HepG2 (cell line): ENCODE results near the gene TTLL11. TPM values are rescaled to one million over a fixed set of nuclear protein-coding genes. Genes with fewer than 3 reads are reported as not detected.

Experiments used
- ATAC-seq: fragments of 200-7000 bp; cut with Tn5 transposase; 3 replicates; pipeline ENCODE4 v1.9.1; 2020; ENCODE audit warnings: mild to moderate bottlenecking, moderate library complexity
- BruUV-seq: library from RNA; stranded (reverse); fragments of 400-500 nt; replicated peaks from 2 replicates; lab custom pipeline; 2021; lab: Mats Ljungman, UMichigan
- CTCF ChIA-PET: fragments of 300-600 bp; formaldehyde crosslinking; extraction: SDS; loops from one replicate; lab custom pipeline; 2021; ENCODE audit warnings: low total read pairs, inconsistent platforms, low intra/inter-chr PET ratio; lab: Yijun Ruan, JAX
- POLR2A ChIA-PET: fragments of 350-600 bp; sonication (Branson Sonifier 250); formaldehyde crosslinking; loops from one replicate; lab custom pipeline; 2020; ENCODE audit warnings: antibody characterized with exemption, inconsistent platforms; lab: Yijun Ruan, JAX
- DNase-seq: peaks from one replicate; pipeline ENCODE4 v3.0.0-alpha.2; 2015; ENCODE audit warnings: low spot score
- FAIRE-seq: peaks from 3 replicates; lab custom pipeline; 2011; peaks lifted over from hg19 to GRCh38; lab: Jason Lieb, UNC
- H2AFZ ChIP-seq: one replicate; pipeline ENCODE4 v1.6.1; 2011; ENCODE audit warnings: low read length, inconsistent platforms
- H3K27ac ChIP-seq: fragments of 300-600 bp; 3 replicates; pipeline ENCODE4 v1.8.0; 2011; ENCODE audit warnings: mixed run types, mild to moderate bottlenecking, mixed read lengths, low read length, inconsistent platforms; ENCODE audit not compliant: insufficient read depth; ENCODE audit errors: extremely low read length
- H3K27me3 ChIP-seq, 2 experiments: fragments of 200-600 bp in 1 of 2; 2 replicates in 1 of 2; 3 replicates in 1 of 2; pipeline versions ENCODE4 v1.6.0 to v1.8.0; 2011; ENCODE audit warnings: low read length in 2 of 2, mild to moderate bottlenecking in 2 of 2, moderate library complexity in 2 of 2, inconsistent platforms in 1 of 2; ENCODE audit not compliant: insufficient read depth in 2 of 2, control insufficient read depth in 1 of 2
- H3K36me3 ChIP-seq, 2 experiments: fragments of 200-600 bp in 1 of 2; replicated peaks in 1 of 2; 2 replicates in 1 of 2; 3 replicates in 1 of 2; pipeline versions ENCODE4 v1.5.1 to v1.8.0; 2011; ENCODE audit warnings: low read length in 2 of 2, inconsistent platforms in 1 of 2; ENCODE audit not compliant: insufficient read depth in 2 of 2, control insufficient read depth in 1 of 2
- H3K4me1 ChIP-seq: 2 replicates; pipeline ENCODE4 v1.5.1; 2012; ENCODE audit warnings: low read length, inconsistent platforms; ENCODE audit not compliant: insufficient read depth
- H3K4me2 ChIP-seq: 2 replicates; pipeline ENCODE4 v1.6.0; 2011; ENCODE audit warnings: low read depth, low read length, inconsistent platforms
- H3K4me3 ChIP-seq, 3 experiments: fragments of 200-600 bp in 1 of 3; sonication (generic), shearing (Covaris generic) in 1 of 3; replicated peaks in 1 of 3; 2 replicates each; pipeline ENCODE4 v1.5.1; 2011 to 2016; ENCODE audit warnings: low read length in 3 of 3, inconsistent platforms in 2 of 3, low read depth in 2 of 3, mild to moderate bottlenecking in 2 of 3, control low read depth in 1 of 3, mixed read lengths in 1 of 3; ENCODE audit not compliant: insufficient read depth in 1 of 3
- H3K79me2 ChIP-seq: one replicate; pipeline ENCODE4 v1.6.1; 2011; ENCODE audit warnings: low read length, inconsistent platforms; ENCODE audit not compliant: insufficient read depth
- H3K9ac ChIP-seq: 2 replicates; pipeline ENCODE4 v1.6.0; 2011; ENCODE audit warnings: mild to moderate bottlenecking, low read depth, low read length, inconsistent platforms; ENCODE audit not compliant: insufficient read depth
- H3K9me3 ChIP-seq: 2 replicates; pipeline ENCODE4 v1.5.1; 2012; ENCODE audit warnings: mild to moderate bottlenecking, low read length
- H4K20me1 ChIP-seq: 2 replicates; pipeline ENCODE4 v1.6.0; 2011; ENCODE audit warnings: inconsistent platforms, mild to moderate bottlenecking, low read length, moderate library complexity; ENCODE audit not compliant: insufficient read depth
- EHMT2 ChIP-seq: fragments of 200-600 bp; sonication (generic); IDR thresholded peaks from 2 replicates; pipeline ENCODE4 v1.7.0; 2017; ENCODE audit warnings: antibody characterized with exemption, low read depth, low read length, borderline replicate concordance
- MED13 ChIP-seq: sonication (generic); formaldehyde crosslinking; IDR thresholded peaks from 2 replicates; pipeline ENCODE4 v1.5.0; 2020; ENCODE audit warnings: missing genetic modification reagents
- RNF219 ChIP-seq: sonication (generic); formaldehyde crosslinking; IDR thresholded peaks from 2 replicates; pipeline ENCODE4 v1.5.0; 2020; ENCODE audit warnings: mild to moderate bottlenecking, missing genetic modification reagents
- SAFB2 ChIP-seq: sonication (generic); formaldehyde crosslinking; IDR thresholded peaks from 2 replicates; pipeline ENCODE4 v1.5.1; 2020; ENCODE audit warnings: missing genetic modification reagents, low read depth, mild to moderate bottlenecking, borderline replicate concordance
- SNAI1 ChIP-seq: sonication (generic); formaldehyde crosslinking; IDR thresholded peaks from 2 replicates; pipeline ENCODE4 v1.5.0; 2020; ENCODE audit warnings: mild to moderate bottlenecking, missing genetic modification reagents, borderline replicate concordance
- ZNF142 ChIP-seq: sonication (generic); formaldehyde crosslinking; IDR thresholded peaks from 2 replicates; pipeline ENCODE4 v1.4.0; 2020; ENCODE audit warnings: missing genetic modification reagents
- ZNF674 ChIP-seq: sonication (generic); formaldehyde crosslinking; IDR thresholded peaks from 2 replicates; pipeline ENCODE4 v1.5.0; 2020; ENCODE audit warnings: low read depth, mild to moderate bottlenecking, missing genetic modification reagents
- WGBS: methylation state at CpG from one replicate; pipeline ENCODE4 v1.1.6; 2017; ENCODE audit warnings: low lambda C conversion rate; 5-methylcytosine and 5-hydroxymethylcytosine counted together
- in situ Hi-C: cut with HindIII; loops from 2 replicates; pipeline ENCODE4 v1.10.0; 2017; ENCODE audit warnings: low pct_unique_long_range_greater_than_20kb; ENCODE audit not compliant: extremely low pct_ligation_motif_present
- intact Hi-C: fragments of 100-400 bp; cut with micrococcal nuclease; formaldehyde crosslinking; loops from one replicate; pipeline ENCODE4 v1.10.0; 2022; ENCODE audit not compliant: unreplicated experiment
- polyA plus RNA-seq, 8 experiments: library from polyadenylated mRNA; depleted of rRNA in 3 of 8; stranded (reverse) in 7 of 8; unstranded in 1 of 8; fragments of >200 nt; fragmentation: Illumina TruSeq in 4 of 8; extraction: Trizol in 4 of 8; gene quantifications; 2 replicates each; pipeline versions ENCODE4 v1.2.1 to v1.2.3, GENCODE V29; 2011 to 2016; ENCODE audit warnings: low read depth in 4 of 8, missing spikeins in 1 of 8, mixed read lengths in 1 of 8; ENCODE audit not compliant: insufficient read depth in 1 of 8
- total RNA-seq, 5 experiments: library from RNA; depleted of rRNA; stranded (reverse); fragments of >200 nt; fragmentation: Illumina TruSeq; extraction: Trizol; gene quantifications; 2 replicates each; pipeline ENCODE4 v1.2.3, GENCODE V29; 2016; ENCODE audit warnings: low read depth in 1 of 5

TTLL11 gene
- total and polyA plus RNA-seq, 2 of the 13 experiments (the other 11 are each of a cell fraction or from before 2014, with no cell fraction given) = 4.5 to 5.2 TPM

- intact Hi-C loops (no loop called here), in situ Hi-C loops (no loop called here)
- H3K79me2 ChIP-seq = no peaks in the 10 kb centered on the region
- H3K4me3 ChIP-seq = no peak overlapping the region
- H3K27me3 ChIP-seq = no peaks in the 10 kb centered on the region
- H3K4me1 ChIP-seq = no peaks in the 10 kb centered on the region
- no peak overlapping the region for H2AFZ ChIP-seq
- H4K20me1 ChIP-seq = no peaks in the 10 kb centered on the region
- no peak overlapping the region for H3K9ac ChIP-seq
- TF ChIP-seq RNF219 (CRISPR knock-in tag) (no peak), SAFB2 (CRISPR knock-in tag) (no peak)
- TF ChIP-seq, all 625 proteins: peak for 0
- ChIA-PET CTCF (no interaction called here), POLR2A (no interaction called here)
- WGBS = 84% methylated on average over 10 of the region's 10 CpGs
- no peak for FAIRE-seq
- no TSS peak for BruUV-seq
- Histone ChIP-seq H3K4me2 (no peak overlapping the region), H3K9me3 (no peaks in the 10 kb centered on the region), H3K36me3 (no peaks in the 10 kb centered on the region; a peak in 1 of 5 replicates), H3K27ac (no peak overlapping the region)
- DNase-seq = no peak
- ATAC-seq = no peak
These were observed 35.9 kb downstream of the TTLL11 start for GRCh38 chr9:122057211-122057610.

GRCh38 chr9:122056484-122056883, 36.6 kb downstream of the TTLL11 start:
- DNase-seq (peak; percentile 11), ATAC-seq (0 out of 3 replicates have a peak, but pooled peaks have one; percentile 39), FAIRE-seq (no peak)
- Histone ChIP-seq H4K20me1 (no peaks in the 10 kb centered on the region), H2AFZ (no peak overlapping the region), H3K4me3 (no peak overlapping the region), H3K79me2 (no peaks in the 10 kb centered on the region), H3K36me3 (no peaks in the 10 kb centered on the region; a peak in 1 of 5 replicates), H3K4me1 (no peaks in the 10 kb centered on the region), H3K4me2 (no peak overlapping the region), H3K27me3 (no peaks in the 10 kb centered on the region), H3K27ac (no peak overlapping the region), H3K9ac (no peak overlapping the region), H3K9me3 (no peaks in the 10 kb centered on the region)
- intact Hi-C loops (no loop called here), in situ Hi-C loops (no loop called here)
- 69% methylated on average over 3 of the region's 3 CpGs for WGBS
- no TSS peak for BruUV-seq
- POLR2A ChIA-PET = no interaction called here
- CTCF ChIA-PET = no interaction called here
- TF ChIP-seq EHMT2 (0 out of 2 replicates have a peak, but pooled peaks have one; percentile 58), ZNF674 (CRISPR knock-in tag) (no peak), SNAI1 (CRISPR knock-in tag) (no peak), ZNF142 (no peak), MED13 (CRISPR knock-in tag) (no peak)
